GM23248 (cell line): ENCODE results near the gene C14orf132. TPM values are rescaled to one million over a fixed set of nuclear protein-coding genes. Genes with fewer than 3 reads are reported as not detected.

Experiments
- DNase-seq: peaks from one replicate; pipeline ENCODE4 v3.0.0-alpha.2; 2015
- H2AFZ ChIP-seq: fragments of 200-600 bp; sonication (generic); 2 replicates; pipeline ENCODE4 v1.6.1; 2016; ENCODE audit warnings: antibody characterized with exemption
- H3F3A ChIP-seq: fragments of 200-600 bp; sonication (generic); 2 replicates; pipeline ENCODE4 v1.6.1; 2016; ENCODE audit warnings: mild to moderate bottlenecking, antibody characterized with exemption, mixed run types; ENCODE audit not compliant: insufficient read depth
- H3K27ac ChIP-seq: fragments of 200-600 bp; sonication (generic); 2 replicates; pipeline ENCODE4 v1.5.1; 2016; ENCODE audit warnings: mild to moderate bottlenecking
- H3K27me3 ChIP-seq: fragments of 200-600 bp; sonication (generic); replicated peaks from 2 replicates; pipeline ENCODE4 v1.6.1; 2016; ENCODE audit warnings: mild to moderate bottlenecking; ENCODE audit not compliant: insufficient read depth
- H3K36me3 ChIP-seq: fragments of 200-600 bp; sonication (generic); 2 replicates; pipeline ENCODE4 v1.6.1; 2016; ENCODE audit warnings: low read depth, mild to moderate bottlenecking
- H3K4me1 ChIP-seq: fragments of 200-600 bp; sonication (generic); 2 replicates; pipeline ENCODE4 v1.6.1; 2016; ENCODE audit warnings: mild to moderate bottlenecking; ENCODE audit not compliant: insufficient read depth
- H3K4me2 ChIP-seq: fragments of 200-600 bp; sonication (generic); one replicate; pipeline ENCODE4 v1.6.1; 2016; ENCODE audit warnings: mild to moderate bottlenecking; ENCODE audit not compliant: unreplicated experiment
- H3K4me3 ChIP-seq: fragments of 200-600 bp; sonication (generic); 2 replicates; pipeline ENCODE4 v1.5.1; 2016; ENCODE audit warnings: mild to moderate bottlenecking
- H3K79me2 ChIP-seq: fragments of 200-600 bp; sonication (generic); 2 replicates; pipeline ENCODE4 v1.6.1; 2016; ENCODE audit warnings: mild to moderate bottlenecking; ENCODE audit not compliant: insufficient read depth
- H3K9ac ChIP-seq: fragments of 200-600 bp; sonication (generic); 2 replicates; pipeline ENCODE4 v1.6.1; 2016; ENCODE audit warnings: mild to moderate bottlenecking
- H3K9me2 ChIP-seq: fragments of 200-600 bp; sonication (generic); 2 replicates; pipeline ENCODE4 v1.6.1; 2016; ENCODE audit warnings: mixed run types, mild to moderate bottlenecking, moderate library complexity; ENCODE audit not compliant: insufficient read depth
- H3K9me3 ChIP-seq: fragments of 200-600 bp; sonication (generic); one replicate; pipeline ENCODE4 v1.6.1; 2017; ENCODE audit warnings: low read depth
- H4K20me1 ChIP-seq: fragments of 200-600 bp; sonication (generic); 2 replicates; pipeline ENCODE4 v1.6.0; 2016; ENCODE audit not compliant: insufficient read depth
- EZH2 ChIP-seq: fragments of 200-600 bp; sonication (generic); IDR thresholded peaks from 2 replicates; pipeline ENCODE4 v1.6.1; 2018; ENCODE audit warnings: antibody characterized with exemption, mild to moderate bottlenecking; ENCODE audit not compliant: insufficient read depth, poor library complexity, severe bottlenecking
- EZH2phosphoT487 ChIP-seq: fragments of 200-600 bp; sonication (generic); IDR thresholded peaks from 2 replicates; pipeline ENCODE4 v1.6.1; 2018; ENCODE audit warnings: antibody characterized with exemption, moderate library complexity, mild to moderate bottlenecking, low read depth; ENCODE audit not compliant: insufficient read depth
- WGBS, 2 experiments: methylation state at CpG; one replicate each; pipeline ENCODE4 v1.1.6; 2015 to 2017; ENCODE audit warnings: low lambda C conversion rate in 2 of 2, low coverage in 1 of 2; ENCODE audit errors: missing lambda C conversion rate in 2 of 2; 5-methylcytosine and 5-hydroxymethylcytosine counted together
- in situ Hi-C: fragments of 300-500 bp; cut with MboI; formaldehyde crosslinking; loops from 2 replicates; pipeline ENCODE4 v1.15.0; 2020
- polyA plus RNA-seq: library from polyadenylated mRNA; unstranded; fragments of >200 nt; fragmentation: Nextera tagmentation; extraction: Ambion mirVana; gene quantifications from 2 replicates; pipeline ENCODE4 v1.2.1, GENCODE V29; 2016
- total RNA-seq: library from RNA; depleted of rRNA; stranded (reverse); fragments of >200 nt; shearing (Covaris generic); gene quantifications from 2 replicates; pipeline ENCODE4 v1.2.3, GENCODE V29; 2014

The C14orf132 gene
- total and polyA plus RNA-seq, 2 experiments from 2014 or later, result 18.6 to 26.2 TPM

- H3K27ac ChIP-seq, result no peak overlapping the region
- TF ChIP-seq EZH2phosphoT487 (no peak), EZH2 (no peak)
- H3K4me2 ChIP-seq, result no peak overlapping the region
- H3K36me3 ChIP-seq, result no peaks in the 10 kb centered on the region
- H3K4me1 ChIP-seq, result peaks cover 23% of the 10 kb centered on the region
- H3F3A ChIP-seq, result peaks cover 21% of the 10 kb centered on the region
- WGBS, 2 experiments, result 29 to 34% methylated on average over 3 of the region's 3 CpGs
- no peaks in the 10 kb centered on the region for H3K27me3 ChIP-seq
- H3K9me3 ChIP-seq, result no peaks in the 10 kb centered on the region
- in situ Hi-C loops, result no loop called here
- no peak overlapping the region for H3K9ac ChIP-seq
- no peak overlapping the region for H3K4me3 ChIP-seq
- H2AFZ ChIP-seq, result no peak overlapping the region
- H4K20me1 ChIP-seq, result no peaks in the 10 kb centered on the region
- H3K9me2 ChIP-seq, result no peaks in the 10 kb centered on the region
- no peaks in the 10 kb centered on the region for H3K79me2 ChIP-seq
- no peak for DNase-seq
Observed at GRCh38 chr14:96125536-96125935, 86.4 kb downstream of the C14orf132 start.

GRCh38 chr14:96126339-96126782 lies 87.2 kb downstream of the C14orf132 start:
- in situ Hi-C loops, result no loop called here
- DNase-seq, result no peak
- Histone ChIP-seq H3K27me3 (no peaks in the 10 kb centered on the region), H3K9me3 (no peaks in the 10 kb centered on the region), H4K20me1 (no peaks in the 10 kb centered on the region), H3K79me2 (no peaks in the 10 kb centered on the region), H3K4me3 (no peak overlapping the region), H3K4me2 (no peak overlapping the region), H2AFZ (no peak overlapping the region), H3F3A (peaks cover 17% of the 10 kb centered on the region), H3K27ac (no peak overlapping the region), H3K4me1 (peaks cover 21% of the 10 kb centered on the region), H3K9ac (no peak overlapping the region), H3K36me3 (no peaks in the 10 kb centered on the region), H3K9me2 (no peaks in the 10 kb centered on the region)
- 69 to 74% methylated on average over 7 of the region's 7 CpGs for WGBS, 2 experiments
- no peak for TF ChIP-seq EZH2
- no peak for TF ChIP-seq EZH2phosphoT487

- Histone ChIP-seq H3K9ac (no peak overlapping the region), H4K20me1 (no peaks in the 10 kb centered on the region), H3K4me1 (peaks cover 16% of the 10 kb centered on the region), H3K27ac (no peak overlapping the region), H3K36me3 (no peaks in the 10 kb centered on the region), H3K9me2 (no peaks in the 10 kb centered on the region), H2AFZ (no peak overlapping the region), H3F3A (peaks cover 12% of the 10 kb centered on the region; the same call in 1 of the 2 replicates), H3K4me3 (no peak overlapping the region), H3K9me3 (no peaks in the 10 kb centered on the region), H3K27me3 (no peaks in the 10 kb centered on the region), H3K79me2 (no peaks in the 10 kb centered on the region), H3K4me2 (no peak overlapping the region)
- in situ Hi-C loops, result no loop called here
- WGBS, 2 experiments, result 68 to 74% methylated on average over 5 of the region's 5 CpGs
- no peak for DNase-seq
- TF ChIP-seq EZH2 (no peak), EZH2phosphoT487 (no peak)
Observed at GRCh38 chr14:96126783-96127271, 87.7 kb downstream of the C14orf132 start.

DNA sequence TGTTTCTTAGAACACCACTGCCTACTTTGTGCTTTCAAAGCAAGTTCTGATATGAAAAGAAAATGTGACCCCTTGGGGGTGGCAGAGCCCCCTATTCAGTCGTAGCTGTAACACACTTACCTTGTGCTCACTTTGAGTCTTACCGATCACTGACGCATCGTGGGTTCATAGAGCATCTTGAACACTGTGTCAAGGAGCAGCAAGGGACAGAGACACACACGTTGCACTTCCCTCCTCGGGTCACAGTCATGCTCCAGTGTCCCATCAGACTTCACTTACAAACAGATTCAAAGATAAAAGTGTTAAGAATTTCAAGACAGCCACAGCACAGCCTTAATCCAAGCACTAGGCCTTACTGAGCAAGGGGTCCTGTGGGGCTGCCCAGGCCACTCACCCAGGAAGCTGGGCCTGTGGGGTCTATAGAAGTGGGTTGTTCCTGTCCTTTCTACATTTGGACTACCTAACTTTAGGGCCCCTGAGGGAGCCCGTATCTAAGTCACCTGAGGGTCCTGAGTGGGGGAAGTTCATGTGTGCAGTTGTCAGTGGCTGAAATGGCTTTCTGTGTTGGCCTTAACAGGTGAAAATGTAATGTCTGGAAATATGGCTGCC lies 90.1 kb downstream of the C14orf132 start:
- Histone ChIP-seq H3F3A (no peaks in the 10 kb centered on the region), H3K36me3 (no peaks in the 10 kb centered on the region), H2AFZ (no peak overlapping the region), H3K9me2 (no peaks in the 10 kb centered on the region), H3K4me2 (no peak overlapping the region), H3K27me3 (no peaks in the 10 kb centered on the region), H3K4me1 (no peaks in the 10 kb centered on the region), H3K9ac (no peak overlapping the region), H4K20me1 (no peaks in the 10 kb centered on the region), H3K79me2 (no peaks in the 10 kb centered on the region), H3K27ac (no peak overlapping the region), H3K4me3 (no peak overlapping the region), H3K9me3 (no peaks in the 10 kb centered on the region)
- no peak for DNase-seq
- TF ChIP-seq EZH2 (no peak), EZH2phosphoT487 (no peak)
- WGBS, 2 experiments, result 77 to 84% methylated on average over 7 of the region's 7 CpGs
- in situ Hi-C loops, result no loop called here

GRCh38 chr14:96130391-96130790 lies 91.2 kb downstream of the C14orf132 start:
- Histone ChIP-seq H2AFZ (no peak overlapping the region), H3K4me1 (no peaks in the 10 kb centered on the region), H3K9me2 (no peaks in the 10 kb centered on the region), H3K36me3 (no peaks in the 10 kb centered on the region), H3K9me3 (no peaks in the 10 kb centered on the region), H3K9ac (no peak overlapping the region), H3K4me3 (no peak overlapping the region), H3K27me3 (no peaks in the 10 kb centered on the region), H3K27ac (no peak overlapping the region), H4K20me1 (no peaks in the 10 kb centered on the region), H3F3A (no peaks in the 10 kb centered on the region), H3K4me2 (no peak overlapping the region), H3K79me2 (no peaks in the 10 kb centered on the region)
- DNase-seq, result no peak
- WGBS, 2 experiments, result 80 to 84% methylated on average over 6 of the region's 6 CpGs
- TF ChIP-seq EZH2 (no peak), EZH2phosphoT487 (no peak)
- in situ Hi-C loops, result no loop called here
